T-cell (primary cell): Measurements from ENCODE around the gene CNPY3. TPM values are rescaled to one million over a fixed set of nuclear protein-coding genes. Genes with fewer than 3 reads are reported as not detected.
"Not testable (repeated sequence)": the region's sequence is repeated elsewhere in the genome, so short reads cannot be mapped to it uniquely, and the experiment has no call there.

ENCODE experiments used
- ATAC-seq, 4 experiments: fragments of 200-7000 bp in 3 of 4; fragments of 150-1000 bp in 1 of 4; cut with Tn5 transposase; replicated peaks in 1 of 4; 1 replicate in 3 of 4; 2 replicates in 1 of 4; pipeline ENCODE4 v1.10.0; 2021; ENCODE audit warnings: moderate library complexity in 3 of 4, mild to moderate bottlenecking in 2 of 4, moderate number of reproducible peaks in 1 of 4
- CTCF ChIA-PET, 2 donors: fragments of 300-600 bp; sonication (Branson Sonifier 250); formaldehyde crosslinking; loops; one replicate each; lab custom pipeline; 2022; ENCODE audit warnings: antibody characterized with exemption in 2 of 2; lab: Charles Lee
- POLR2A ChIA-PET, 2 donors: fragments of 300-600 bp; sonication (Branson Sonifier 250); formaldehyde crosslinking; loops; one replicate each; lab custom pipeline; 2022; ENCODE audit warnings: antibody characterized with exemption in 2 of 2; lab: Charles Lee
- DNase-seq, 35 experiments: peaks; one replicate each; pipeline versions ENCODE4 v3.0.0 to v3.0.0-alpha.2; 2013 to 2023
- H3K27ac ChIP-seq: one replicate; pipeline ENCODE4 v1.5.1; 2013; ENCODE audit warnings: low read length
- H3K27me3 ChIP-seq, 2 experiments: replicated peaks in 1 of 2; 1 replicate in 1 of 2; 2 replicates in 1 of 2; pipeline versions ENCODE4 v1.6.1 to v1.7.0; 2013; ENCODE audit warnings: low read length in 1 of 2, mixed read lengths in 1 of 2; ENCODE audit not compliant: control insufficient read depth in 2 of 2, insufficient read depth in 2 of 2; ENCODE audit errors: extremely low read depth in 1 of 2
- H3K36me3 ChIP-seq, 2 donors: 1 replicate in 1 of 2; 2 replicates in 1 of 2; pipeline versions ENCODE4 v1.6.1 to v1.7.0; 2013; ENCODE audit warnings: low read length in 1 of 2; ENCODE audit not compliant: control insufficient read depth in 2 of 2, insufficient read depth in 1 of 2; ENCODE audit errors: extremely low read depth in 1 of 2
- H3K4me1 ChIP-seq, 2 experiments: 1 replicate in 1 of 2; 2 replicates in 1 of 2; pipeline versions ENCODE4 v1.6.1 to v1.7.0; 2013; ENCODE audit warnings: low read length in 2 of 2, mixed read lengths in 1 of 2; ENCODE audit not compliant: insufficient read depth in 2 of 2, control insufficient read depth in 1 of 2; ENCODE audit errors: extremely low read depth in 1 of 2
- H3K4me3 ChIP-seq, 2 donors: 1 replicate in 1 of 2; 2 replicates in 1 of 2; pipeline versions ENCODE4 v1.5.1 to v1.7.0; 2013; ENCODE audit warnings: mild to moderate bottlenecking in 2 of 2, low read length in 1 of 2, moderate library complexity in 1 of 2; ENCODE audit not compliant: control insufficient read depth in 1 of 2; ENCODE audit errors: extremely low read depth in 1 of 2
- H3K9me3 ChIP-seq: 2 replicates; pipeline ENCODE4 v1.7.0; 2013
- H3K27ac Mint-ChIP-seq, 2 donors: one replicate each; pipeline ENCODE4 v1.8.0; 2020 to 2021; ENCODE audit warnings: mild to moderate bottlenecking in 2 of 2, mixed read lengths in 2 of 2
- H3K27me3 Mint-ChIP-seq, 2 donors: one replicate each; pipeline ENCODE4 v1.8.0; 2021 to 2022; ENCODE audit warnings: mixed read lengths in 2 of 2
- H3K36me3 Mint-ChIP-seq: one replicate; pipeline ENCODE4 v1.8.0; 2021; ENCODE audit warnings: mixed read lengths
- H3K4me1 Mint-ChIP-seq, 3 donors: one replicate each; pipeline ENCODE4 v1.8.0; 2020 to 2022; ENCODE audit warnings: mixed read lengths in 3 of 3, mild to moderate bottlenecking in 1 of 3
- H3K4me3 Mint-ChIP-seq, 3 donors: one replicate each; pipeline ENCODE4 v1.8.0; 2020 to 2022; ENCODE audit warnings: mild to moderate bottlenecking in 3 of 3, mixed read lengths in 3 of 3, moderate library complexity in 3 of 3
- H3K9me3 Mint-ChIP-seq, 3 donors: one replicate each; pipeline ENCODE4 v1.8.0; 2020 to 2022; ENCODE audit warnings: mixed read lengths in 3 of 3
- WGBS: methylation state at CpG from one replicate; pipeline ENCODE4 v1.1.5; 2013; ENCODE audit warnings: missing lambda C conversion rate; ENCODE audit not compliant: insufficient coverage; 5-methylcytosine and 5-hydroxymethylcytosine counted together
- total RNA-seq, 35 experiments: library from RNA in 6 of 35; stranded (reverse) in 6 of 35; fragments of 120-200 nt in 1 of 35; gene quantifications; one replicate each; pipeline versions ENCODE4 v1.2.1 to v1.2.4 and lab custom pipeline; 2013 to 2026

The CNPY3 gene
- total RNA-seq, 5 donors from 2014 or later (not counting 1 experiment from before 2014, with no cell fraction given) = 51.2 to 86.2 (median 79.4) TPM

- H3K27ac ChIP-seq, H3K4me3 Mint-ChIP-seq, ATAC-seq, H3K27me3 ChIP-seq, H3K4me1 ChIP-seq, CTCF ChIA-PET, DNase-seq, H3K9me3 Mint-ChIP-seq, H3K4me3 ChIP-seq, H3K4me1 Mint-ChIP-seq, H3K9me3 ChIP-seq, H3K27me3 Mint-ChIP-seq: not testable (repeated sequence)
- peaks cover 22% of the 10 kb centered on the region for H3K36me3 Mint-ChIP-seq
- WGBS = 93% methylated on average over 2 of the region's 5 CpGs
- H3K36me3 ChIP-seq = peaks cover 23 to 68% of the 10 kb centered on the region in 2 donors
- H3K27ac Mint-ChIP-seq = peak overlapping the region in 1 of 2 donors; percentile 55
- POLR2A ChIA-PET = interaction anchor here in 1 of 2 donors (0.6 kb wide), 1 partner anchor 21 kb away, joined by 5 read pairs; no protein-coding TSS in a partner anchor
These were observed 12.1 kb downstream of the CNPY3 start for GRCh38 chr6:42941356-42941755.

- peaks cover 15% of the 10 kb centered on the region for H3K36me3 Mint-ChIP-seq
- no peaks in the 10 kb centered on the region for H3K27me3 Mint-ChIP-seq
- no peak overlapping the region for H3K4me3 Mint-ChIP-seq
- ChIA-PET POLR2A (interaction anchor here in 1 of 2 donors (0.6 kb wide), 1 partner anchor 39 kb away, joined by 4 read pairs; no protein-coding TSS in a partner anchor), CTCF (no interaction called here)
- Histone ChIP-seq H3K4me1 (no peaks in the 10 kb centered on the region), H3K36me3 (peaks cover 18 to 57% of the 10 kb centered on the region in 2 donors), H3K27ac (no peak overlapping the region), H3K9me3 (no peaks in the 10 kb centered on the region), H3K4me3 (no peak overlapping the region), H3K27me3 (no peaks in the 10 kb centered on the region)
- ATAC-seq (no peak), DNase-seq (no peak)
- peaks cover 3 to 9% (median 4%) of the 10 kb centered on the region in 3 donors for H3K4me1 Mint-ChIP-seq
- H3K9me3 Mint-ChIP-seq = no peaks in the 10 kb centered on the region
- H3K27ac Mint-ChIP-seq = no peak overlapping the region
- 100% methylated on average over 1 of the region's 7 CpGs for WGBS
These were observed 13.2 kb downstream of the CNPY3 start for GRCh38 chr6:42942444-42942843.

- peaks cover 4% of the 10 kb centered on the region for H3K36me3 Mint-ChIP-seq
- Histone ChIP-seq H3K4me3 (no peak overlapping the region), H3K9me3 (no peaks in the 10 kb centered on the region), H3K27ac (no peak overlapping the region), H3K27me3 (no peaks in the 10 kb centered on the region), H3K4me1 (no peaks in the 10 kb centered on the region), H3K36me3 (peaks cover 0 to 13% of the 10 kb centered on the region in 2 donors)
- ATAC-seq (no peak), DNase-seq (no peak)
- H3K4me1 Mint-ChIP-seq = no peaks in the 10 kb centered on the region
- no peaks in the 10 kb centered on the region for H3K9me3 Mint-ChIP-seq
- H3K27ac Mint-ChIP-seq = peak overlapping the region in 1 of 2 donors; percentile 0
- no peaks in the 10 kb centered on the region for H3K27me3 Mint-ChIP-seq
- CTCF ChIA-PET = interaction anchor here in 1 of 2 donors (0.5 kb wide), 1 partner anchor 650 kb away, joined by 3 read pairs; no protein-coding TSS in a partner anchor
- H3K4me3 Mint-ChIP-seq = no peak overlapping the region
- POLR2A ChIA-PET = no interaction called here
These were observed 18.7 kb downstream of the CNPY3 start for GRCh38 chr6:42947950-42948349.

GRCh38 chr6:42952389-42952788 lies 23.1 kb downstream of the CNPY3 start:
- DNase-seq (no peak), ATAC-seq (no peak)
- no peak overlapping the region for H3K27ac Mint-ChIP-seq
- no peaks in the 10 kb centered on the region for H3K36me3 ChIP-seq
- WGBS = 100% methylated on average over 1 of the region's 4 CpGs
- H3K4me3 ChIP-seq = no peak overlapping the region
- no peaks in the 10 kb centered on the region for H3K27me3 ChIP-seq
- no peaks in the 10 kb centered on the region for H3K4me1 ChIP-seq
- H3K4me3 Mint-ChIP-seq = no peak overlapping the region
- no peaks in the 10 kb centered on the region for H3K9me3 Mint-ChIP-seq
- H3K27ac ChIP-seq = no peak overlapping the region
- CTCF ChIA-PET = interaction anchor here in 1 of 2 donors (0.7 kb wide), 1 partner anchor 26 kb away, joined by 3 read pairs; the partner anchor contains the start of gene PEX6
- H3K27me3 Mint-ChIP-seq = no peaks in the 10 kb centered on the region
- no peaks in the 10 kb centered on the region for H3K4me1 Mint-ChIP-seq
- POLR2A ChIA-PET = no interaction called here
- H3K36me3 Mint-ChIP-seq = peaks cover 2% of the 10 kb centered on the region
- H3K9me3 ChIP-seq = no peaks in the 10 kb centered on the region

GRCh38 chr6:42954405-42954804 lies 25.1 kb downstream of the CNPY3 start:
- H3K27me3 Mint-ChIP-seq, H3K4me3 ChIP-seq, H3K27me3 ChIP-seq, H3K9me3 ChIP-seq, H3K4me1 Mint-ChIP-seq, H3K36me3 Mint-ChIP-seq, H3K4me1 ChIP-seq, H3K36me3 ChIP-seq, H3K4me3 Mint-ChIP-seq, POLR2A ChIA-PET, DNase-seq, H3K27ac ChIP-seq, ATAC-seq, H3K9me3 Mint-ChIP-seq, H3K27ac Mint-ChIP-seq: not testable (repeated sequence)
- WGBS = no CpG with 5 or more reads among the region's 4 CpGs
- CTCF ChIA-PET = interaction anchor here in 1 of 2 donors (0.6 kb wide), 2 partner anchors 9 to 365 kb away, joined by 3 read pairs; no protein-coding TSS in a partner anchor

- ATAC-seq = no peak
- CTCF ChIA-PET = interaction anchor here in 1 of 2 donors (0.6 kb wide), 1 partner anchor 47 kb away, joined by 6 read pairs; no protein-coding TSS in a partner anchor
- Mint-ChIP-seq H3K4me3 (no peak overlapping the region), H3K36me3 (peaks cover 13% of the 10 kb centered on the region), H3K9me3 (no peaks in the 10 kb centered on the region), H3K4me1 (peaks cover 21 to 25% (median 22%) of the 10 kb centered on the region in 3 donors), H3K27me3 (no peaks in the 10 kb centered on the region), H3K27ac (no peak overlapping the region)
- Histone ChIP-seq H3K27ac (no peak overlapping the region), H3K27me3 (peaks cover 0 to 19% of the 10 kb centered on the region in 2 experiments), H3K4me3 (no peak overlapping the region), H3K4me1 (peaks cover 2 to 17% of the 10 kb centered on the region in 2 experiments), H3K9me3 (no peaks in the 10 kb centered on the region), H3K36me3 (peaks cover 4 to 10% of the 10 kb centered on the region in 2 donors)
- no peak for DNase-seq
- no CpG with 5 or more reads among the region's 8 CpGs for WGBS
- POLR2A ChIA-PET = interaction anchor here in 1 of 2 donors (0.6 kb wide), 1 partner anchor 151 kb away, joined by 3 read pairs; no protein-coding TSS in a partner anchor
These were observed 28.8 kb downstream of the CNPY3 start for GRCh38 chr6:42958125-42958524.
